ENCODE measurements around the gene TBKBP1. TPM values are rescaled to one million over a fixed set of nuclear protein-coding genes. Genes with fewer than 3 reads are reported as not detected.

The TBKBP1 gene
- total RNA-seq, 1 experiment from 2014 or later: 9.0 TPM

DNA sequence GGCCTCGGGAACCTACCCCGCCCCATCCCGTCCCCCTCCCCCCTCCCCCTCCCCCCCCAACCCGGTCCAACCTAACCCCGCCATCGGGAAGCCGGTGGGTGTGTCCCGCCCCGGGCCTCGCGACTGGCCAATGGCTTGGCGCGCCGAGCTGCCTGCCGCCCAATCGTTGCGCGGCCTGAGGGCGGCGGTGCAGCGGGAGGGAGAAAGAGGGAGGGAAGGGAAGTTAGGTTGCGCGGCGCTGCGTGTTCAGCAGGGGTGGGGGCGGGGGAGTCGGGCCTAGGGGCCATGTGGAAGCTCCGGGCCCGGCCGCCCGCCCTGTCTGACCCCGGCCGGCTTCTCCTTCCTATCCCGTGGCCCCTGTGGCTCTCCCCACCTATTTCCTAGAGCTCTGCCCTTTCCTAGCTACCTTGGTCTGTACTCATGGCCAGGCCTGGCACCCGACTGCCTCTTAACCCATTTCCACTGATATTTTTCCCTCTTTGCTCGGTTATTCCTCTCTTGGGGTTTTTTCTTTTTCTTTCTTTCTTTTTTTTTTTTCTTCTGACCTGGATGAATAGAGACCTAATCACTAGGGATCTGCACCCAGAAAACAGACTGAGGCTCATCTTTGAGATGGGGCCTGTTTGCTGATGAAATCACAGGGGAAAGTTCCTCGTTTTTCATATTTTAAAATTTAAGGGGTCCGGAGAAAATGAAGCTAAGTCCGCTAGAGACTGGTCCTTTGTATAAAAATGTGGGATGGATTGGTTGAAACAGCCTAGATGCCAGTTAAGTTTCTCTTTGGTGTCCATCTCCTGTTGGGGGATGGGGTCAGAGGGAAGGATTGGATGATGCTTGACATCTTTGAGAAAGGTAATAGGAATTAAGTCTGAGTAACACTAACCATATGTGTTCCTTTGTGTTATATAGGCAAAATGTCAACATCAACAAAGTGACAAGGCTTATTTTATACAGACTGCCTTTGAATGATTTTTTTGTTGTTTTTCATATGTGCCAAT is 43.1 kb upstream of the TBKBP1 start:
- Histone ChIP-seq H3K4me3 (ENCODE audit: low read length) (peak overlapping the region; percentile 84), H3K4me1 (ENCODE audit: insufficient read depth, low read length) (peaks cover 45% of the 10 kb centered on the region), H3F3A (ENCODE audit: low read length, unreplicated experiment) (no peaks in the 10 kb centered on the region), H3K79me2 (ENCODE audit: low read length) (peaks cover 60% of the 10 kb centered on the region), H3K27ac (ENCODE audit: low read length) (peak overlapping the region; percentile 79), H3K27me3 (ENCODE audit: low read length) (no peaks in the 10 kb centered on the region), H4K20me1 (ENCODE audit: low read length) (peaks cover 36% of the 10 kb centered on the region), H3K4me2 (ENCODE audit: low read length) (peak overlapping the region; percentile 93), H3K9me3 (ENCODE audit: low read length) (no peaks in the 10 kb centered on the region), H3K36me3 (ENCODE audit: low read depth, low read length) (peaks cover 43% of the 10 kb centered on the region), H3K9me2 (replicated peaks; ENCODE audit: low read length) (no peaks in the 10 kb centered on the region), H3K9ac (ENCODE audit: low read length) (peak overlapping the region; percentile 98), H2AFZ (ENCODE audit: low read length) (peak overlapping the region; percentile 53)
- ATAC-seq (peak; percentile 53), DNase-seq (peak; percentile 99)
- intact Hi-C loops (cut with micrococcal nuclease): no loop called here
- no peak for TF ChIP-seq EZH2 (IDR thresholded peaks at IDR 0.05; ENCODE audit: low read length, unreplicated experiment)
- no peak for TF ChIP-seq EZH2phosphoT487 (IDR thresholded peaks at IDR 0.05; ENCODE audit: borderline replicate concordance, low read length)
- TF ChIP-seq, protein P1, sequence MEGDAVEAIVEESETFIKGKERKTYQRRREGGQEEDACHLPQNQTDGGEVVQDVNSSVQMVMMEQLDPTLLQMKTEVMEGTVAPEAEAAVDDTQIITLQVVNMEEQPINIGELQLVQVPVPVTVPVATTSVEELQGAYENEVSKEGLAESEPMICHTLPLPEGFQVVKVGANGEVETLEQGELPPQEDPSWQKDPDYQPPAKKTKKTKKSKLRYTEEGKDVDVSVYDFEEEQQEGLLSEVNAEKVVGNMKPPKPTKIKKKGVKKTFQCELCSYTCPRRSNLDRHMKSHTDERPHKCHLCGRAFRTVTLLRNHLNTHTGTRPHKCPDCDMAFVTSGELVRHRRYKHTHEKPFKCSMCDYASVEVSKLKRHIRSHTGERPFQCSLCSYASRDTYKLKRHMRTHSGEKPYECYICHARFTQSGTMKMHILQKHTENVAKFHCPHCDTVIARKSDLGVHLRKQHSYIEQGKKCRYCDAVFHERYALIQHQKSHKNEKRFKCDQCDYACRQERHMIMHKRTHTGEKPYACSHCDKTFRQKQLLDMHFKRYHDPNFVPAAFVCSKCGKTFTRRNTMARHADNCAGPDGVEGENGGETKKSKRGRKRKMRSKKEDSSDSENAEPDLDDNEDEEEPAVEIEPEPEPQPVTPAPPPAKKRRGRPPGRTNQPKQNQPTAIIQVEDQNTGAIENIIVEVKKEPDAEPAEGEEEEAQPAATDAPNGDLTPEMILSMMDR (conservative IDR thresholded peaks at IDR 0.05; ENCODE audit: low read depth, low read length): no peak
- CTCF ChIA-PET: interaction anchor here (0.5 to 0.6 kb wide), 3 partner anchors 11 to 151 kb away, joined by 3 to 5 read pairs (median 3); no protein-coding TSS in a partner anchor
- POLR2A ChIA-PET (ENCODE audit: unreplicated experiment): interaction anchor here (0.6 kb wide), 3 partner anchors 158 to 430 kb away, joined by 4 to 8 read pairs (median 6); no protein-coding TSS in a partner anchor
- BruUV-seq (replicated peaks): no TSS peak

DNA sequence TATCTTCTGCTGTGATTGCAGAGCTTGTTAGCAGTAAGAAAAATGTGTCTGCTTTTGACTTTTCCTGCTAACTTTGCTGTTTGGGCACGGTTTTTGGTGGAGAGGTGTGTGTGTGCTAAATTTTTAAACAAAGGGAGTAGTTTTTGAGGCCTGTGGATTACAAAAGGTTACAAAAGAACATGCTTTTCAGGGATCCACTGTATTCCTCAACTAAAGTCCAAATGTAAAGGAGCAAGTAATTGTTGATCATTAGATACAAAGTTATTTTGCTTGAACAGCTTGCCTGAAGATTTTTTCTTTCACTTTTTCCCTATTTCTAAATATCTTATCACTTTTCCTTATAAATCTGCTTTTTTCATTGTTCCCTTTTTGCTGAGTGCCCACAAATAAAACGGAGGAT is 42.3 kb upstream of the TBKBP1 start:
- BruUV-seq (replicated peaks): TSS peak; percentile 30
- Histone ChIP-seq H3K4me2 (ENCODE audit: low read length) (peak overlapping the region; percentile 93), H3K9me2 (replicated peaks; ENCODE audit: low read length) (no peaks in the 10 kb centered on the region), H3F3A (ENCODE audit: low read length, unreplicated experiment) (no peaks in the 10 kb centered on the region), H3K9ac (ENCODE audit: low read length) (peak overlapping the region; percentile 98), H3K36me3 (ENCODE audit: low read depth, low read length) (peaks cover 52% of the 10 kb centered on the region), H3K79me2 (ENCODE audit: low read length) (peaks cover 69% of the 10 kb centered on the region), H4K20me1 (ENCODE audit: low read length) (peaks cover 44% of the 10 kb centered on the region), H2AFZ (ENCODE audit: low read length) (no peak overlapping the region), H3K9me3 (ENCODE audit: low read length) (no peaks in the 10 kb centered on the region), H3K4me3 (ENCODE audit: low read length) (peak overlapping the region; percentile 84), H3K27ac (ENCODE audit: low read length) (no peak overlapping the region), H3K27me3 (ENCODE audit: low read length) (no peaks in the 10 kb centered on the region), H3K4me1 (ENCODE audit: insufficient read depth, low read length) (peaks cover 45% of the 10 kb centered on the region)
- intact Hi-C loops (cut with micrococcal nuclease): no loop called here
- ATAC-seq (no peak), DNase-seq (no peak)
- ChIA-PET CTCF (no interaction called here), POLR2A (ENCODE audit: unreplicated experiment) (interaction anchor here (0.6 kb wide), 1 partner anchor 159 kb away, joined by 4 read pairs; no protein-coding TSS in a partner anchor)
- TF ChIP-seq, protein P1 (conservative IDR thresholded peaks at IDR 0.05; ENCODE audit: low read depth, low read length): no peak
- TF ChIP-seq EZH2 (IDR thresholded peaks at IDR 0.05; ENCODE audit: low read length, unreplicated experiment) (no peak), EZH2phosphoT487 (IDR thresholded peaks at IDR 0.05; ENCODE audit: borderline replicate concordance, low read length) (no peak)

Data from PC-3 (cell line).